NCI-H524 treated with DMSO at 0.1 percent for 48 hours (cell line): ENCODE measurements around the gene CDH2.

Experiments used
- DNase-seq: peaks from one replicate; lab custom pipeline; 2025; lab: John Stamatoyannopoulos, UW

Gene CDH2

DNA sequence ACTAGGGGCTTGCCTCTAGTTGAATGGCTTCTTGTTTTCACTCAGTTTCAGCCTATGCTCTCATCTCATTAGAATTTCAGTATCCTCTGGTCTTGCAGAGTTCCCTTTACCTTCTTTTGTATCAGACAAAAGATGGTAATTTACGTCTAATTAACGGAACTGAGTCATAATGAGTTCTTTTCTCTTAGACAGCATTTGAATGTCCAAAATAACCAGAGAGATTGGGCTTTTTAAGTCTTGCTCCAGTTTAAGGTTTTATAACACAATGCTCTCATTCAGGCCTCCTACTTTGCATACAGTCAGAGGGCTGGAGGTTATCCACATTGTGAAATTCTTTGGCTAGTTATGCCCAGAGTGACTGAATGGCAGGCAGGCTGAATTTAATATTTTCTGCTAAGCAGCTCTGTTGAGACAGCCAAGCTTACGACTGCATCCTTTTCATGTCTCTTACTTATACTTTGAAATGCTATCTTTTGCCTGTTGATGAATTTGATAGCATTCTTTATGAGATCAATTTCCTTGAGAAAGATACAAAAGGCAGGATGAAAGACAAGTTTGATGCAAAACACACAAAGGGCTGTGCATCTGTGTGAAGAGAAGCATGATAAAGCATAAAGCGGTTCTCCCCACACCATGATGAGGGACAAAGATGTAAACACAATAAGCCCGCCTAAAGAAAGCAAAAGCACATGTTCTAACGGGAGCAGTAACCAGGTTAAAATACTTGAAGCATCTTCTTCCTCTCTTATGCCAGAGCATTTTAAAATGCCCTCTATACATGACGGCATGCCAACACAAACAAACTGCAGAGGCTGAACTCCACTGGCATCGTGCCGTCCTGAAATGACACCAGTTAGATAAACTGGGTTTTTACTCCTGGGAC lies 90.0 kb downstream of the CDH2 start:
- DNase-seq: no peak

GRCh38 chr18:28081516-28081915 lies 95.4 kb downstream of the CDH2 start:
- DNase-seq: no peak

- no peak for DNase-seq
Measured at GRCh38 chr18:28080876-28081300, 96.0 kb downstream of the CDH2 start.

GRCh38 chr18:28079883-28080282 lies 97.0 kb downstream of the CDH2 start:
- no peak for DNase-seq

DNA sequence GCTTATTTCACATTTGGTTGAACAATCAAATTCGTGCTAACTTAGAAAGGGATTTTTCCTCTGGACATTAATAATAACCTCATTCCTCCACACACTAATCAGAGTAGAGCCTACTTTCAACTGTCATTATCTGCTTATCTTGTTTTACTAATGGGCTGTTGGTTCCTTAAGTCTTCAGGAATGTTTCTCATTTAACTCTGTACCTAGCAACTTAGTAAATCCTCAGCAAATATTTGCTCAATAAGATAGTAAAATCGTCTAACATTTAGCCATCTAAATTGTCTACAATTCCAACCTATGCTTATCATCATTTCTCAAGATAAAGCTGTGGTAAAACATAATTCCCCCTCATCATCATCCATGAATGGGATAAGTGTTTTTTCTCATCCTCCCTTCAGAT lies 98.1 kb downstream of the CDH2 start:
- DNase-seq: no peak

- DNase-seq: no peak
Measured at GRCh38 chr18:28078298-28078697, 98.6 kb downstream of the CDH2 start.

DNA sequence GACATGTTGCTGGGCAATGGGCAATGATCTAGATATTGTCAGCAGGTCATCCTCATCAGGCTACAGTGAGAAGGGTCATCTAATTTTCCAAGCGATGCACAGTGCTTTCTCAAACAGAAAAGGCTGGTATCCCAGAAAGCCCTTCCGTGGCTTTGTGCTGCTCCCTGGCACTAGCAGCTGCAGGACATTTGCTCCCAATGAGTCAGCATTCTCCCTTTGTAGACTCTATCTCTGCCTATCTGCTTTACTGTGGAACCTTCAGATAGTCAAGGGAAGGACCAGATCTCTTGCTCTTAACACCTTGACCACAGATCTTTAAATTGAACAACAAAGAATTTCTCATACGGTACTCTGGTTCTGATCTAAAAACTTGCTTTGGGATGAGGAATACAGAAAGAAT lies 101.4 kb downstream of the CDH2 start:
- DNase-seq: no peak

- no peak for DNase-seq
Measured at GRCh38 chr18:28074076-28074475, 102.9 kb downstream of the CDH2 start.

GRCh38 chr18:28073658-28074057 lies 103.3 kb downstream of the CDH2 start:
- no peak for DNase-seq

GRCh38 chr18:28071199-28071598 lies 105.7 kb downstream of the CDH2 start:
- DNase-seq: no peak

- DNase-seq: no peak
Measured at GRCh38 chr18:28068207-28068606, 108.7 kb downstream of the CDH2 start.

DNA sequence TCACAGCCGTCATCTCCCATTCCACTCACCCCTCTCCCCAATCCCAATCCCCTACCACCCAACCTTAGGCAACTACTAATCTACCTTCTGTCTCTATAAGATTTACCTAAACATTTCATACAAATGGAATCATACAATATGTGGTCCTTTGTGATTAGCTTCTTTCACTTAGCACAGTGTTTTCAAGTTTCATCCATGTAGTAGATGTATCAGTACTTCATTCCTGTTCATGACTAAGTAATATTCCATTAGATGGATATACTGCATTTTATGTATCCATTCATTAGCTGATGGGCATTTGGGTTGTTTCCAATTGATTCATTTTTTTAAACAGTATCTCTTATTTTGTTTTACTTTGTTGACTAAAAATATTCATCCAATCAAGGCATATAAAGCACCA lies 109.6 kb downstream of the CDH2 start:
- DNase-seq: no peak

- no peak for DNase-seq
Measured at GRCh38 chr18:28065793-28066186, 111.1 kb downstream of the CDH2 start.

- DNase-seq: no peak
Measured at GRCh38 chr18:28065031-28065792, 111.7 kb downstream of the CDH2 start.

GRCh38 chr18:28063926-28064325 lies 113.0 kb downstream of the CDH2 start:
- no peak for DNase-seq

DNA sequence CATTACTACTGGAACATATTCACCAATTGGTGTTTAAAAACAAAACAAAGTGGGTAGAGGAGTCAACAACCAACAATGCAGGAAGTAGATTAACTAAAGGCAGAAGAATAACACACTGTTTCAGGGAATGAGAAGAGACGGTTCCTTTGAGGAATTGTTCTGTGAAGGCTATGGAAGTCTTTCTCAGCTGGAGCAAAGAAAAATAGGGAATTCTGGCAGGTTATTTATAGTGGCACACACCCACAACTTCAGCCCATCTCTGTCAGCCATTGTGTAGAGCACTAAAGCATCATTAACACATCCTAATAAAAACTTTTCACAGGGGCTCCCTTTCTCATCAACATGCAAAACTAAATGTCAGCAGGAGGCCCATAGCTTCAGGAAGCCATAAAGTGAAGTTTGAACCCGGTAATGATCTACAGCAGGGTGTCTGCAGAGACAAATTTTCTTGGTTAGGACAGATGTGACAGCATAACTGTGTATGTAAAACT lies 113.6 kb downstream of the CDH2 start:
- DNase-seq: no peak

DNA sequence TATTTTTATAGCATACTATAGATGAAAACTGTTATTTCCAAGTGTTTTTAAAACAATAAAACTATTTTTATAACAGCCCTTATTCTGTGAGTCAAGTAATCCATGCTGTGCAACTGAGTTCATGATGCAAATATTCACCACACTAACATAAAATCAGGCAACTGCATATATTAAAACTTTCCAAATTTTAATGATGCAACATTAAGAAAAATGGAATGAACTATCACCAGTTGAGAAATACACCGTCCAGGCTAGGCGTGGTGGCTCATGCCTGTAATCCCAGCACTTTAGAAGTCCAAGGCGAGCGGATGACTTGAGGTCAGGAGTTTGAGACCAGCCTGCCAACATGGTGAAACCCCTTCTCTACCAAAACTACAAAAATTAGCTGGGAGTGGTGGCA lies 114.5 kb downstream of the CDH2 start:
- DNase-seq: no peak

- no peak for DNase-seq
Measured at GRCh38 chr18:28059861-28060260, 117.1 kb downstream of the CDH2 start.

- peak; percentile 51 for DNase-seq
Measured at GRCh38 chr18:28050545-28050944, 126.4 kb downstream of the CDH2 start.

- no peak for DNase-seq
Measured at GRCh38 chr18:28048612-28049011, 128.3 kb downstream of the CDH2 start.

GRCh38 chr18:28045880-28046279 lies 131.1 kb downstream of the CDH2 start:
- DNase-seq: no peak

DNA sequence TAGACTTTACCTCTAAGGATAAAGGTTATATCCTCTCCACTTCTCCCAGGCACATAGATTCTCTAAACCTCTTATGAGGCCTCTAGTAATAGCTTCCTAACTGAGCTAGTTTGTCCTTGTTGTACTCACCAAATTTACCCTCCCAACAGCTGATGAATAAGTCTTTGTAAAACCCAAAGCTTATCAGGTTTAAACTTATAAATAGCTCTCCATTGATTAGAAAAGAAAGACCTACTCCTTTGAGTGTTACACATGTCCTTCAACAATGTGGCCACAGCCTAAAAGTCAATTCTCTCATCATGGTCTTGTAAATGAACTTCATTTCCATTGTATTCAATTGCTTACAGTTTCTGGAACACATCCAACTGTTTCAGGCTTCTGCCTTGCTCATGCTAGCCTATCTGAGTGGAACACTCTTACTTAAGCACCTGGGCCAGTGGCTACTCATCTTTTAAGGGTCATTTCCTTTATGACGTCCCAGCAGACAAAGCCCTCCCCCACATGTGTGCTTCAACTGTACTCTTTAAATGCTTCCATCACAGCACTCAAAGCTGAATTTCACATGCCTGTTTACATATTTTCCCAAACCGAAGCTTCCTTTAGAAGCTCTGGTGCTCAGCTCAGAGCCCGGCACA lies 131.6 kb downstream of the CDH2 start:
- no peak for DNase-seq

- no peak for DNase-seq
Measured at GRCh38 chr18:28044036-28044435, 132.9 kb downstream of the CDH2 start.
